Spinal cord (tissue), 10 donors: ENCODE results near the gene FBXL20. TPM values are rescaled to one million over a fixed set of nuclear protein-coding genes. Genes with fewer than 3 reads are reported as not detected.
A peak's percentile ranks its signal among the peaks of the same experiment; 100 is the strongest.

Experiments used
- DNase-seq, 6 donors: peaks; one replicate each; pipeline versions ENCODE4 v3.0.0 to v3.0.0-alpha.2; 2013 to 2015; ENCODE audit warnings: low spot score in 6 of 6, low read depth in 4 of 6
- H3K27ac ChIP-seq: one replicate; pipeline ENCODE4 v1.5.1; 2013; ENCODE audit warnings: low read depth, low read length, control low read depth
- H3K27me3 ChIP-seq: one replicate; pipeline ENCODE4 v1.6.1; 2013; ENCODE audit warnings: low read length; ENCODE audit not compliant: control insufficient read depth, insufficient read depth
- H3K36me3 ChIP-seq: one replicate; pipeline ENCODE4 v1.6.1; 2013; ENCODE audit warnings: low read length; ENCODE audit not compliant: control insufficient read depth, insufficient read depth
- H3K4me1 ChIP-seq: one replicate; pipeline ENCODE4 v1.6.1; 2013; ENCODE audit warnings: low read length; ENCODE audit not compliant: control insufficient read depth, insufficient read depth
- H3K4me3 ChIP-seq: one replicate; pipeline ENCODE4 v1.5.1; 2013; ENCODE audit warnings: low read depth, low read length, control low read depth
- H3K9me3 ChIP-seq: one replicate; pipeline ENCODE4 v1.6.1; 2013; ENCODE audit warnings: low read length; ENCODE audit not compliant: control insufficient read depth, insufficient read depth
- WGBS: methylation state at CpG from one replicate; pipeline ENCODE4 v1.1.5; 2013; ENCODE audit warnings: missing lambda C conversion rate; ENCODE audit not compliant: insufficient coverage; 5-methylcytosine and 5-hydroxymethylcytosine counted together
- polyA plus RNA-seq, 2 donors: library from polyadenylated mRNA; unstranded; fragments of 120-200 nt; gene quantifications; one replicate each; pipeline ENCODE4 v1.2.1, GENCODE V29; 2013; ENCODE audit not compliant: insufficient read length in 2 of 2
- total RNA-seq, 2 donors: library from RNA; depleted of rRNA in 1 of 2; stranded (reverse); fragments of 120-200 nt in 1 of 2; fragments of >200 nt in 1 of 2; gene quantifications; one replicate each; pipeline versions ENCODE4 v1.2.3 to v1.2.4, GENCODE V29; 2013 to 2014
- donor health status: healthy.

The FBXL20 gene
- total and polyA plus RNA-seq, 4 donors: 16.1 to 26.1 (median 19.1) TPM

- no peaks in the 10 kb centered on the region for H3K36me3 ChIP-seq
- no peaks in the 10 kb centered on the region for H3K9me3 ChIP-seq
- WGBS: 33% methylated on average over 2 of the region's 5 CpGs
- DNase-seq: no peak
- H3K4me3 ChIP-seq: no peak overlapping the region
- peaks cover 47% of the 10 kb centered on the region for H3K4me1 ChIP-seq
- peaks cover 5% of the 10 kb centered on the region for H3K27me3 ChIP-seq
- H3K27ac ChIP-seq: no peak overlapping the region
Measured at GRCh38 chr17:39236450-39236927, 164.9 kb downstream of the FBXL20 start.

DNA sequence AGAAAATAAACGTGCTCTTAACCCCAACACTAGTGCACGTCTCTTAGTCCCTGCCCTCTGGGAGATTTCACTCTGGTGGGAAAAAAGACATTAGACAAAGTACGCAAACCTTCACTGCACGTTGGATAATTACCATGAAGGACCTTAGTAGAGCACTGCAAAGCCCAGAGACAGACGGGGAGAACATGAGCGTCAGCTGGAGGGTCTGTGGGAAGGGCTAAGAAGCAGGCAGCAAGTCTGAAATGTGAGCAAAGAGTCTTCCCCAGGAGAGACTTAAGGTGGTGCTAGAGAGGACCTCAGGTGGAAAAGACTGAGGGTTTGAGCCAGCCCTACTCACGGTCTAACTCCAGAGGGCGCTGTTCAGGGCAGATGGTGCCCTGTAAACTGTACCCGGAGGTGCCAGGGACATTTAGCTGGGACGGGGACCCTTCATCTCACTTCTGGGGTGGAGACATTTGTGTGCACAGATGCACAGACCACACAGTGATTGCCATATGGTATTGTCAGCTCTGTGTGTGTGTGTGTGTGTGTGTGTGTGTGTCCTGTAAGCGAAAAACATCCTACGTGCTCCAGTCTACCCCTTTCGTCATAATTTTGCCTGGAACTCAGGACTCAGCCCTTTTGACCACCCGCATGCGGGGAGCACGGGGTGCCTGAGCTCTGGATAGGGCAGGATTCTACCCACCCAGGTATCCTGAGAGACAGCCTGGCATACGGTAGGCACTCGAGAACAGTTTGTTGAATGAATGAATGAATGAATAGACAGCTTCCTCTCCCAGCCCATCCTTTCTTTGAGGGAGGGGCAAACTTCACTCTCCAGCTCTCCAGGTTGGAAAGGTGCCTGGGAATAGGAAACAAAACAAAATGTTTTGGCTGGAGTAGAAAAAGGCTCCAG lies 165.6 kb downstream of the FBXL20 start:
- peak in 2 of 6 donors; percentile 70 to 80 for DNase-seq
- H3K4me3 ChIP-seq: no peak overlapping the region
- WGBS: 9% methylated on average over 8 of the region's 18 CpGs
- peaks cover 5% of the 10 kb centered on the region for H3K27me3 ChIP-seq
- H3K27ac ChIP-seq: no peak overlapping the region
- peaks cover 54% of the 10 kb centered on the region for H3K4me1 ChIP-seq
- H3K36me3 ChIP-seq: no peaks in the 10 kb centered on the region
- no peaks in the 10 kb centered on the region for H3K9me3 ChIP-seq

- H3K27me3 ChIP-seq: peaks cover 9% of the 10 kb centered on the region
- H3K27ac ChIP-seq: peak overlapping the region; percentile 50
- H3K36me3 ChIP-seq: no peaks in the 10 kb centered on the region
- H3K9me3 ChIP-seq: no peaks in the 10 kb centered on the region
- H3K4me1 ChIP-seq: peaks cover 39% of the 10 kb centered on the region
- 10% methylated on average over 20 of the region's 22 CpGs for WGBS
- H3K4me3 ChIP-seq: no peak overlapping the region
- DNase-seq: peak in 2 of 6 donors; percentile 62 to 74
Measured at GRCh38 chr17:39231591-39232551, 169.6 kb downstream of the FBXL20 start.

DNA sequence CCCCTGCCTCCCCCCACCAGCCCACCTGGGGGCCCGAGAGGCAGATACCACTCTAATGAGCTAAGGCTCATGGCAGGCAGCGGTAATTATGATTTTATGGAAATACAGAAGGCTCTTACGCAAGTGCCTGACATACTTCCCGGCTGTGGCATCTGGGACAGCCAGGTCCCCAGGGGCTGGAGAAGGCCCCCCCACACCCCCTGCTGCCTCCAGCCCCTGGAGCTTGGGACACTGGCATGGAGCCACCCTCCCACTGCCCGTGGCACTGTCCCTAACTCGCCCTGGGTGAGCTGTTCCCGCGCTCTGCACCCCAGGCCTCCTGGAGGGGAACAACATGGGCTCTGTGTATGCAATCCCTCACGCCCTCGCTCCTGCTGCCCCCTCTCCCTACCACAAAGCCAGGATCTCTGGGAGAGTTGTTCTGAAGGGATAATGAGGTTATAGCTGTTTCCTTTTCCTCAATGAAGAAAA lies 170.3 kb downstream of the FBXL20 start:
- H3K36me3 ChIP-seq: no peaks in the 10 kb centered on the region
- peak in 1 of 6 donors; percentile 40 for DNase-seq
- H3K27ac ChIP-seq: peak overlapping the region; percentile 50
- peaks cover 34% of the 10 kb centered on the region for H3K4me1 ChIP-seq
- WGBS: 14% methylated on average over 4 of the region's 10 CpGs
- H3K4me3 ChIP-seq: no peak overlapping the region
- H3K9me3 ChIP-seq: no peaks in the 10 kb centered on the region
- peaks cover 14% of the 10 kb centered on the region for H3K27me3 ChIP-seq

- Histone ChIP-seq H3K4me3 (no peak overlapping the region), H3K4me1 (peaks cover 34% of the 10 kb centered on the region), H3K27ac (no peak overlapping the region), H3K9me3 (no peaks in the 10 kb centered on the region), H3K27me3 (peaks cover 20% of the 10 kb centered on the region), H3K36me3 (no peaks in the 10 kb centered on the region)
- WGBS: no CpG with 5 or more reads among the region's 1 CpG
- no peak for DNase-seq
Measured at GRCh38 chr17:39230361-39230760, 171.1 kb downstream of the FBXL20 start.

- no peak overlapping the region for H3K4me3 ChIP-seq
- H3K27me3 ChIP-seq: peaks cover 23% of the 10 kb centered on the region
- no peaks in the 10 kb centered on the region for H3K36me3 ChIP-seq
- H3K9me3 ChIP-seq: no peaks in the 10 kb centered on the region
- DNase-seq: no peak
- H3K4me1 ChIP-seq: peaks cover 38% of the 10 kb centered on the region
- no peak overlapping the region for H3K27ac ChIP-seq
- WGBS: 76% methylated on average over 11 of the region's 11 CpGs
Measured at GRCh38 chr17:39229274-39229913, 172.0 kb downstream of the FBXL20 start.

DNA sequence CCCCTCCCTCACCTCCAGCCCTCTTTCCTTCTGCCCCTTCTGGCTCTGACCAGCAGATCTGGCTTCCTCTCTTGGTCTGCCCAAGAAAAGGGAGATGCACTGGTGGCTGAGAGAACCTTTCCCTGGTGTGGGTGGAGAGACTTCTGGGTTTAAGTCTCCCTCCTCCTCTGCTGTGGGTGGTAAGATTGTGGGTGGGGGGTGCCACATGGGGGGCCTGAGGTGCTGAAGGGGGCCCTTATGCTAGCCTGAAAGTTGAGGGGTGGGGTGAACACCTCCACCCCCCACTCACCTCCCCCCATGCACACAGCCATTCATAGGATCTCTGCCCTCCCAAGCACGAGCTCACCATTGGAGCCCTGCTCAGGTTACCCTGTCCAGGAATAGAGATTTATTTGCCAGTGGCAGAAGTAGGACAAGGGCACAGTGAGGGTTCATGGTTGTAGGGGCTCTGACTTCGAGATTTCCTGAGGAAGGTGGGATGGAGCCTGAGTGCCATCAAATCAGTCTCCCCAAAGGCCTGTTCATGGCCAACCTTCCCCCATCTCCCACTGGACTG lies 174.0 kb downstream of the FBXL20 start:
- WGBS: 50% methylated on average over 1 of the region's 2 CpGs
- Histone ChIP-seq H3K4me3 (no peak overlapping the region), H3K9me3 (no peaks in the 10 kb centered on the region), H3K27me3 (peaks cover 25% of the 10 kb centered on the region), H3K4me1 (peaks cover 43% of the 10 kb centered on the region), H3K27ac (no peak overlapping the region), H3K36me3 (peaks cover 5% of the 10 kb centered on the region)
- DNase-seq: no peak

DNA sequence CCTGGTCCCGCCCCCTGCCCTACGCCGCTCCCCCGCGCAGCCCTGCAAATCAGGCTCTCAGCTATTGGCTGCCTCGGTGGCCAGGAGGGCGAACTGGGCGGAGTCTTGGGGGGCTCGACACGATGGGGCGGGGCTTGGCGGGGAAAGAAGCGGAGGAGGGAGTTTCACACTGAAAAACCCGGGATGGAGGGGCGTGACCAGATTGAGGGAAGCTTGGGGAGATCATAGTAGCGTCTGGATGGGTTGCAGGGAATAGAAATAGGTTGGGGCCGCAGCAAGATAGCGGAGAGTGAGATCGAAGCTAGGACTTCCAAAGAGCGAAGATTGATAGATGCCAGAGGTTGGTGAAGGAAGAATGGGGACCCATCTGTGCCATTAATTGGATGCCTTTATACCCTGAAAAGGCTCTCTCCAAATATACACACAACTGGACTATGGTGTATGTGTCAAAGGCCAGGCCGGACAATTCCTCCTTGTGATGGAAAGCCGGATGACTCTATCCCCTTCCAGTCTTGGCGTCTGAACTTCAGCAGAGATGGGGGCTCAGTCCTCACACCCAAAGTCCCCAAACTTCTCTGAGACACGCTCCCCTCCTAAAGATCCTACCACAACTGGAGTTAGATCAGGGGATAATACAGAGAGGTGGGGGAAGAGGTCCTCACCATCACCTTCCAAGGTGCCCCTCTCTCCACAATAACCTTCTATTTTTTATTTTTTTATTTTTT lies 175.3 kb downstream of the FBXL20 start:
- H3K4me3 ChIP-seq: peak overlapping the region; percentile 45
- peak in 5 of 6 donors; percentile 72 to 97 (median 82) for DNase-seq
- WGBS: 2% methylated on average over 18 of the region's 24 CpGs
- peaks cover 5% of the 10 kb centered on the region for H3K36me3 ChIP-seq
- H3K9me3 ChIP-seq: no peaks in the 10 kb centered on the region
- H3K4me1 ChIP-seq: peaks cover 30% of the 10 kb centered on the region
- no peak overlapping the region for H3K27ac ChIP-seq
- peaks cover 25% of the 10 kb centered on the region for H3K27me3 ChIP-seq
